OCI-M1 (cell line): Measurements from ENCODE around the gene TSPAN9.
A peak's percentile ranks its signal among the peaks of the same experiment; 100 is the strongest.

Source experiments
- DNase-seq: peaks from one replicate; lab custom pipeline; 2025; lab: John Stamatoyannopoulos, UW

TSPAN9 gene

DNA sequence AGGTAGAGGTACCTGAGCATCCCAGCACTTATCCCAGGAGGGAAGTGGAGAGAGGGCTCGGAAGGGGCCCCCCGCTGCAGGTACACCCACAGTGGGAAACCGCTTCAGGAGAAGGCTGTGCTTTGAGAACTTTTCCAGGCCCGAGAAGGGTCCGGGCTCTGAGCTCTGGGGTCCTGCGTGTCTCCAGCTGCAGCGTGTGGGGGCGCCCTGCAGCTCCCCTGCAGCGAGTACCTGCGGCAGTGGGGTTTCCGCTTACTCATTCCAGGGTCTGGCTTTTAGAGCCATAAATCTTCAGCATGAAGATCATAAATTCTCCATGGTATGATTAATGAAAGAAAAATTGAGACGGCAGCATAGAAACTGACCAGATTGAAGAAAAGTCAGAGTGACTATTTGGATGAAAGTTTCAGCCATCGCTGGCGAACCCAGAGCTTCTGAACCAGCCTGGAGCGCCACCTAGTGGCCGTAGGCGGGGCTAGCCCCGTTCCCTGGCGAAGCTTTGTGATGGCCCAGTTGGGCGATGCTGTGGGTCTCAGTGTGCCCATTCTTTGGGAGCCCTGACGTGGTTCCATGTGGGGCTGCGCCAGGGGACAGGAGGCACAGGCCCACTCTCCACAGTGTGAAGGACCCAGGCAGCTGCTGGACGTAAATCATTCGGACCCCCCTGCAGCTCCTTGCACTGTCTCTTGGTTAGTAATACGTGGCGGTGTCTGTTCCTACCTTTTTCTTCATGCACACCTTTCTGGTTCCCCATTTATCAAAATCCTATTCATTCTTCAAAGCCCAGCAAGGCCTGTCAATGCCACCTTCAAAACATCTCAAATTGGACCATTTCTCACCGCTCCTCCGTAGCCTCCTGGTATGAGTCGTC, 198.2 kb downstream of the TSPAN9 start:
- peak; percentile 79 for DNase-seq

DNA sequence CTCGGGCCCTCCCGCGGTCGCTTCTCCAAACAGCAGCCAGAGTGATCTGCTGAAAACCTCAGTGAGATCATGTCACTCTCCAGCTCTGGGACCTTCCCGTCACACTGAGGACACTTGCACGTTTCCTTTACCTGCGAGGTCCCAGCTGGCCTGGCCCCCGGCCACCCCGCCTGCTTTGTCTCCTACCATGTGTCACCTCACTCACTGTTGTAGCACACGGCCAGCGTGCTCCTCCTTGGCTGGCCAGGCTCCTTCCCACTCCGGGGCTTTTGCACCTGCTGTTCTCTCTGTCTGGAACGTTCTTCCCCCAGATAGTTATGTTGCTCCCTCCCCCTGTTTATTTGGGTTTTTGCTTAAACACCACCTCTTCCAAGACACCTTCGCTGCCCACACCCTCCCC, 199.0 kb downstream of the TSPAN9 start:
- DNase-seq, result no peak

DNA sequence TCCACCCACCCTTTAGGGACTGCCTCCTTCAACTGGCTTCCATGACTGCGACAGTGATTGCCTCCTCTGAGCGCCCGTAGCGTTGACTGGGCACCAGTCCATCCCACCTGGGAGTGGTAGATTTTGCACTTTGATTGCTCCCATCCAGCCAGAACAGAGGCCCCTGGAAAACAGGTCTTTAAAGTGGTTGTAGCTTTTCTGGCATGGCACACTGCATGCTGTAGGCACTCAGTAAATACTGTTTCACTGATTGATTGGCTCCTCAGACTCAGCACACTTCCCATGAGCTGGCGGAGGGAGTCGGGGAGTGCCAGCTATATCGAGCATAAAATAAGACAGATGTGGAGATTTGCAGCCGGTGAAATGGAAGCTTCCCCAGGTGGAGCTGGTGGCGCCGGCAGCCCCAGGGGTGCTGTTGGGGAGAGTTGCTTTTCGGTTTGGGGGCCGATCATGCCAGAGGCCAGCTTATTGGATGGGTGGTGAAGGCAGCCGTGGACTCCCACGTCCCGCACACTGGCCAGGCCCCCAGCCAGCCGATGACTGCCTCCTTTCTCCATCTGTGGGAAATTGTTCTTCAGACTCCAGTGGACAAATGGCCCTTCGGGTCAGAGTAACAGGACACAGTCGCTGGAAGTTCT, 200.2 kb downstream of the TSPAN9 start:
- DNase-seq, result no peak

DNA sequence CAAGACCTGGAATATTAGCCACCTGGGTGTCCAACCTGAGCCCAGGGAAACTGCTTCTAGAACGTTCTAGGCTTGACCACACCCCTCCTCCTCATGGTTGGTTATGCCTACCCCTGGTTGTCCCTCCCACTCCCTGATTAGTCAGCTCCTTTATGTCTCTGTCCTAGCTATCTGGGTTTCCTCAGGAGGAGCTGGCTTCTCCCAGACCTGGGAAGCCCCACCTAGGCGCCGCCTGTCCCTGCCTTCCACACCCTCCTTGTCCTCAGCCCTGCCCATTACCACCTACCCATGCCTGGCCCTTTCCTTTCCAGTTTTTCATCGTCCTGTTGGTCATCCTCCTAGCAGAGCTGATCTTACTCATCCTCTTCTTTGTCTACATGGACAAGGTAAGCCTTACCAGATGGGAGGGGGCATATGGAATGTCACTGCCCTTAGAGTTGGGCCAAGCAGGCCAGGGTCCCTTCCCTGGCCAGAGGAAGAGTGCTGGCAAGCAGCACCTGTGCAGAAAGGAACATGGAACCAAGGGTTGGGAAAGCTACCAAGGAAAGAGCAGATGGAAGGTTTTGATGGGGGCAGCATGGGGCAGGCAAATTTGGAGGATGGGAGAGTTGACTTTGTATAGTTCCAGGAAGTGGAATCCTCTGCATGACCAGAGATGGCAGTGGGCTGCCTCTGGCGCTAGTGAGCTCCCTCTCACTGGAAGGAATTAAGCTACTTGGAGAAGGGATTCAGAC, 201.7 kb downstream of the TSPAN9 start:
- DNase-seq, result no peak

DNA sequence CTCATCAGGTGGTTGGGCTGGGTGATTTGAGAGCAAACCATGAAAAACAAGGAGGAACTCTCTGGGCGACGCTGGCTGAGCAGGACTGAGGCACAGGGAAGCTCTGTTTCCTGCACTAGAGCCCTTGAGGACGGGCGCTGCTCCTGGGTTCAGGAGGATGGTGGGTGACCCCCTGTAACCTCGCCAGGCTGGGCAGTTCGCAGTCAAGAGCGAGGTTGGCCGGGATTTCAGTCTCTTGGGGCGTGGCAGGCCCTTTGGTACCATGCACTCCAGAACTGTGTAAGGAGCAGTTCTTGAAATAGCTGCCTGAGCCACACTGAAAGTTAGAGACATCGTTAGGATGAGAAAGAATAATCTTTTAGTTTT, 202.2 kb downstream of the TSPAN9 start:
- DNase-seq, result no peak

DNA sequence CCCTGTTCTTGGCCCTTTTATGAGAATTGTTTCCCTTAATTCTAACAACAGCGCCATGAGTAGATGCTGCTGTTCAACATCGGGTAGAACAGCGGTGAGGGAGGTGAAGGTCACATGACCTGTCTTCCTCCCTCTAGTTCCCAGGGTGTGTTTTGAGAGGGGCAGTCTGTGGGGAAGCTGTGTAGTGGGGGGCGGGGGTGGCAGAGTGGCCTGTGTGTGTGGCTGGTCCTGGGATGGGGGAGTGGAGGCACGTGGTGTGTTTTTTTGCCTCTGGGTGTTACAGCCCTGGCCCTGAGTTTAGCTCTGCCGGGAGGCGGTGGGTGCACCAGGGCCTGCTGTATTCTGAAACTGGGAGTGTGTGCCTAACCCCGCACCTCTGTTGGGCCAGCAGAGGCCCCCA, 202.7 kb downstream of the TSPAN9 start:
- DNase-seq, result no peak

DNA sequence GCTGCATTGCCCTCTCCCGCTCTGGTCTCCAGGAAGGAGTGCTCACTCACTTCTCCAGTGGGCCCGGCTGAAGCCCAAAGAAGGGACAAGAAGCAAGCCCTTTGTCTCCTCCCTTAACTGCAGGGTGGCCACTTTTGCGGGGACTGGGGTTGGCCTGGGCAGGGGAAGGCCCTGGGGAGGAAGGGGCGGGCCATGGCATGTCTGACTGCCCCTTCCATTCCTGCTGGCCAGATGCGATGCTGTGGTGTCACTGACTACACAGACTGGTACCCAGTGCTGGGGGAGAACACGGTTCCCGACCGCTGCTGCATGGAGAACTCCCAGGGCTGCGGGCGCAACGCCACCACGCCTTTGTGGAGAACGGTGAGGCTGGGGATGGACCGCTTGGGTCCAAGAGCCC, 203.8 kb downstream of the TSPAN9 start:
- no peak for DNase-seq

DNA sequence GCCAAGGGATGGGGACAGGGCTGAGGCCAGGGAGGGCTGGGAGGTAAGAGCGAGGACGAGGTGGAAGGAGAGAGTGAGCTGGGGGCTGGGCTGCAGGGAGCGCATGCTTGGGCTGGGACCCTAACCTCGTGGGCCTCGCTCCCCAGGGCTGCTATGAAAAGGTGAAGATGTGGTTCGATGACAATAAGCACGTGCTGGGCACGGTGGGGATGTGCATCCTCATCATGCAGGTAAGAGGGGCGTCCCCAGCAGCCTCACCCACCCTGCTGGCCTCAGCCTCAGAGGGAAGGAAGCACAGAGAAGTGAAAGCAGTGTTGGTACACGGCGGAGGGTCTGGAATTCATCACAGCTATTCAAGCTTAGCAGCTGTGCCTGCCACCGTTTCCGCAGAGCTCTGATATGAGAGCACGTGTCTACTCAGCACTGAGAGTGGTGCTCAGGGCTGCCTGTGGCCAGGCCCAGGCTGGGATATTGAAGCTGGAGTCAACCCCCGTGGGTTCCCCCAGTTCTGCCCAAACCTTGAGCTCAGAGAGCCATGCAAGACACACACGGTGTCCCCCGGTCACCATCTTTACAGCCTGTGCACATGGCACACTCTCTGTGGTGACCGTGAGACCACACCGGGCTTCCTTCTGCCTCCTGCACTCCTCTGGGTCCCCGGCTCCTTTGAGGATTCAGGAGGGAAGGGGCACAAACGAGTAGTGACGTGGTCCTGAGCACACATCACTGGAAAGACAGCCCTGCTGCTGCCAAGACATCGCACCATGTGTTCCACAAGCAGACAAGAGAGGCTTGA, 204.6 kb downstream of the TSPAN9 start:
- no peak for DNase-seq

DNA sequence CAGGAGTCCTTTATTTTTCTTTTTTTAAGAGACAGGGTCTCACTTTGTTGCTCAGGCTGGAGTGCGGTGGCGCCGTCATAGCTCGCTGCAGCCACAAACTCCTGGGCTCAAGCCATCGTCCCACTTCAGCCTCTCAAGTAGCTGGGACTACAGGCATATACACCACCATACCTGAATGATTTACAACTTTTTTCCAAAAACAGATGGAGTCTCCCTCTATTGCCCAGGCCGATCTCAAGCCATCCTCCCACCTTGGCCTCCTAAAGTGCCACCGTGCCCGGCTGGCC, 205.1 kb downstream of the TSPAN9 start:
- no peak for DNase-seq

DNA sequence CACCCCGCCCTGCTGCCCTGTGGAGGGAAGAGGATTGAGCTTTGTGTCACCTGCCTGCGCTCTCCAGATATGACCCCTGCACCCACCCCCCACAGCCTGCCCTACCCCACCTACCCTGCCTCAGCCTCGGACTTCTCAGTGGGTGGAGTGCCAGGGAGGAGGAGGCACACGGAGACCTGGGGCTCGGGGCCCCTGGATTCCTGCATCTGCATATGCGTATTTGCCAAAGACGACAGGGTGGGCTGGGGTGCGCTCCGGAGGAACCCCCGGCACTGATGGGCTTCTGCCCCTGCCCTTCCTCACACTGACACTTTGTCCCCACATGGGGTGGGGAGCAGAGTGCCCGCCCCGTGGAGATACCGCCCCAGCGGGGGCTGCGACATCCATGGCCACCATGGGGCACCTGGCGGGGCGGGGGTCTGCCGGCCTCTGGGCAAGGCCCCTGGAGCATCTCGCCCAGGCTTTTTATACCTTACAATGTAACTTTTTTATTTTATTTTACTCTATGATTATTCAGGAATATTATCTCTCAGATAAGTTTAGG, 206.0 kb downstream of the TSPAN9 start:
- no peak for DNase-seq

DNA sequence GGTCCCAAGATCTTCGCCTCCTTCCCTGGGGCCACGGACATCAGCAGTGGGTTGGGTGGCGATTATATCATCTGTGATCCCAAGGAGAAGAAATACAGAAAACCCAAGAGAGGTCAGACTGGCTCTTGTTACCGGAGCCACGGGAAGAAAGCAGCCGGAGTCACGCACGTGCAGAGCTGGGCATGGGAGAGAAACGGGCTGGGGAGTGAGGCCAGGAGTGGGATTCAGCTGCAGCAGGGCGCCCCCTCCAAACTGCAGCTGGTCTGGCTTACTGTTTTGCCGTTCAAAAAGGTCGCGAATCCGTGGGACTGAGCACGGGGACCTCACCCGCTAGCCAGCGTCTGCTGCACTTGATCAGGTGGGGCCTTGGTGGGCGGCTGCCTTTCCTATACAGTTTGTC, 207.2 kb downstream of the TSPAN9 start:
- DNase-seq, result no peak

DNA sequence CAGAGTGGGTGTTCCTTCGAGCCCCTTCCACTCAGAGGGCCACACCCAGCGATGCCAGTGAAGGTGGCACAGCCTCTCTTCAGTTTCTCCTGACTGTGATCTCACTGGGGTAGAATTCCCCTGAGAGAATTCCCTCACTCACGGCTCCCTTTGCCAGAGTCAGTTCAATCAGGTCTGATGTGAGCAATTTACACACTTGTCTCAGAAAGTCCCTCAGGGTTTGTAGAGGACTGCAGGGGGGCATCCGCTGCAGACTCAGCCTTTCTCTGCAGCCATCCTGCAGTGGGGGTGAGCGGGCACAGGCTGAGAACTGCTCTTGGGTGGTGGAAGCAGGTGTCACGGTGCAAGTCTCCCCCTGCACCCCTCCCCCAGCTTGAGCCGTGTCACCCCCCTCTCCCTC, 208.4 kb downstream of the TSPAN9 start:
- DNase-seq, result no peak

DNA sequence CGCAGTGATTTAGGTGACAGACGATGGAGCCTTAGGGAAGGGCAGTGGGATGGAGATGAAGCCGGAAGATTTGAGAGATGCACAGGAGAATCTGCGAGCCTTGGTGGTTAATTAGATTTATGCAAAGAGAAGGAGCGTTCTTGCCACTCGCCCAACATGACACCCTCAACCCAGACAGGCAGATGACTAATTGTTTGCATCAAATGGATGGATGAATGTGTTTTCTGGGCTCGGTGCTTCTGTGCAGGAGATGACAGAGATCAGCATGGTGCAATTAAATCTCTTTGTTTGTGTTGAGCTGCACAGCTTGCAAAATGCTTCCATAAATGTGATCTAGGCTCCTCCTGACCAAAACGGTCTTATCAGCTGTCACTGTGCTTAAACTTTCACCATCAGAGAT, 211.5 kb downstream of the TSPAN9 start:
- no peak for DNase-seq

DNA sequence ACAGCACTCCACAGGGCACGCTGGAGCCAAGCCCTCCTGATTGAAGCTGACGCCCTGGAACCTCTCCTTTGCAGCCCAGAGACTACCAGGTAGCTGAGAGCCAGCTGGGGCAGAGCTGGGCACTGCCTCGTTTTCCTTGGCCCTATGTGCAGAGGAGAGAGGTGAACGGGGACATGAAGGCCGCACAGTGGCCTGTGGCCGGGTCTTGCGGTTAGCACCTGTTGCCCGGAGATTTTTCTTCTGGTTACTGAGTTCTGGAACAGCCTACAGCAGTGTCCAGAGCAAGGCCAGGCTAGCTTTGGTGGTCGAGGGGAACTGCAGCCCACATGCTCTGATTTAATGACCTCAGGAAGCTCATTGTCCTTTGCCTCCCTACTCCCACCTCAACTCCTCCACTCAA, 212.5 kb downstream of the TSPAN9 start:
- DNase-seq, result no peak

DNA sequence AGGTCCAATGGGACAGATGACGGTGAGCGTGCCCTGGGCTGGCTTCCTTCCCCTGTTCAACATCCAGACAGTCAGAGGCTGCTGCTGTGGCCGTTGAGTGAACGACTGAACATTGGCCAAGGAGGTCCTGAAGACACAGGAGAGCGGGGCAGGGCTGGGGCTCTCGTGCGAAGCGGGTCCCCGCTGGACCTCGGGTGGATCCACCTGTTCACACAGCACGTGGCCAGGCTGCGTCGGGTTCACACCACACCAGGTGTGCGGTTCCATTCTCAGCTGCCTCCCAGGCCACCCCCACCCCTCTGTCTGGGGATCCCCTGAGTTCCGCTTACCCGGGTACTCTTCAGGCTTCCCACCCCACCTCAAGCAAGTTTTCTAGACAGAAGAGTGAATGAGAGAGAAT, 214.8 kb downstream of the TSPAN9 start:
- DNase-seq, result no peak

DNA sequence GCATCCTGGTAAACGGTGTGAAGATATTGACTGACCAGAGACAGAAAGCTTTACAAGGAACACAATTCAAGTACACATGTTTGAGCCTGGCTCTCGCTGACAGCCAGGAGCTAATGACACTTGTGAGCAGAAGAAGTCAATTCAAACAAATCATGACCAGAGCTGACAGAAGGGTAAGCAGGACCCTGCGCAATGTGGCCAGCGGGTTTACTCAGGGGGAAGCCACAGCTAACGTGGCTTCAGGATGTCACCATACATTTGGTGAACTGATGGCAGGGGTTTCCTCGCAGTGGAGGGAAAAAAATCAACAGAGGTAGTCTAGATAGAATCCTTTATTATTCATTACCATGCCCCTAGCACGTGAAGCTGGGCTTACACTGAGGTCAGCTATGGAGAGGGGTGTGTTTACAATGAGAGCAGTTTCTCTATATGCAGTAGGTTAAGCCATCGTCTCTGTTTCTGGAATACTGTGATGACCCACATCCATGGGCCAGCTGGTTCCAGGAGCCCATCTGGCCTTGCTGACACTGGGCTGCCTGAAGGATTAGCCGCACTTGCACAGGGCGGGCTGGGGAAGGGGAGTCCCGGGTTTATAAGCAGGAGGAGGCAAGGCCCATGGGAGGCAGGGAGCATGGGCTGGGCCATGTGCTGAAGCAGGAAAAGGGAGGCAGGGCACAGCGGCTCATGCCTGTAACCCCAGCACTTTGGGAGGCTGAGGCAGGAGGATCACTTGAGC, 215.7 kb downstream of the TSPAN9 start:
- DNase-seq, result no peak

DNA sequence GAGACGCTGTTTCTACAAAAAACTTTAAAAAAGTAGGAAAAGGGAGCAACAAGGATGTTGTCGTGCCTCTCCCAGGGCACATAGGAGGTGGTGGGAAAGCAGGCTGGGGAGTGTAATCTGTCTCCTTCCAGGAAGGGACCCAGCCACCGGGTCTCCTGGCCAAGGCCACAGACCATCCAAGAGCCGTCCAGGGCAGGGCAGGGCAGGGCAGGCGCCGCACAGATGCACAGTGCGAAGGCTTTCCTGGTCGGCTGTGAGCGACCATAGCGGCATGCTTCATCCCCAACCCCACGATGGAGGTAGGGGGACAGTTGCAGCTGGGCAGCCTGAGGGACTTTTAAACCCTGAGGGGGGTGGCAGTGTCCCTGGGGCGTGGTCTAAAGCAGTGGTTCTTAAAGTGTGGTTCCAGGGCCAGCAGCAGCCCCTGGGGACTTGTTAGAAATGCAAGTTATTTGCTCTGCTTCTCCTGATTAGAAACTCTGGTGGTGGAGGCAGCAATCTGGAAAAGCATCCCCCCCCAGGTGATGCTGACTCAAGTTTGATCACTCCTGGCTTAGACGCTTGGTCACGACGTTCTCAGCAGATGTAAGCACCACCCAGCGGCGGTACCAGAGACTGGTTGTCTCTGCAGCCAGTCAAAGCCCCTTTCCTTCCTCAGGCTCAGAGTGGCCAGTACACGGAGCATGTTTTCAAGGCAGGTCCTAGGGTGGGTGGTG, 216.4 kb downstream of the TSPAN9 start:
- no peak for DNase-seq

DNA sequence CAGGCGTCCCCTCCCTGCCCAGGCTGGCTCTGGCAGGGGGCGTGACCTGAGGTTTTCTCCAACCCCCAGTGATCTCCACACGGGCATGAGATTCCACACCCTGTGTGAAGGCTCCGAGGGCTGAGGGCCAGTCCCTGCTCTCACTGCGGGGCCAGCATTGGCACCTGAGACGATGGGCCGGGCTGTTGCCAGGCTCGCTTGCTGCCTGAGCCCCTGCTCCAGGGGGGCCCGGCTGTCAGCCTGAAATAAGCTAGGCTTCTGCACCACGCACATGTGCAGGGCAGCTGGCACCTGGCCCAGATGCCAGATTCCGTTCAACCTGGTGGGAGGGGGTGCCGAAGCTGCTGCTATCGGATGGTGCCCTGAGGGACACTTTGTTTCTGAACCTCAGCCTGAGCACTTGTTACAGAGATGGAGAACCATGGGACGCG, 217.3 kb downstream of the TSPAN9 start:
- no peak for DNase-seq

DNA sequence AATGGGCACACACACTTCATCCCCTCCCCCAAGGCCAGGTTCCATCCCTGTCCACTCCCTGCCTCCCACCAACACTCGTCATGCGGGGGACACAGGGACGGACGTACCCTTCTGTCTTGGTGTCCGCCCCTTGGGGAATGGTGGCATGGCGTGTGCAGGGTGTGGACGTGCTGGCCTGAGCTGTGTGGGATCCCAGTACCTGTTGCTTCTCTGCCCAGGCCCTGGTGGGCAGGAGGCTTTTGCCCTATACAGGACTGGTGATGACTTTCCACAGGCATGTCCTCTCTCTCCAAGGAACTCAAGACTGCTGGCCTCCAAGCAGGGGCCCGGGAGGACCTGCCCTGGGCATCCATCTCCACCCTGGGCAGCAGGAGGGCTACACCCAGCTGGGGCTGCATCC, 218.0 kb downstream of the TSPAN9 start:
- no peak for DNase-seq

DNA sequence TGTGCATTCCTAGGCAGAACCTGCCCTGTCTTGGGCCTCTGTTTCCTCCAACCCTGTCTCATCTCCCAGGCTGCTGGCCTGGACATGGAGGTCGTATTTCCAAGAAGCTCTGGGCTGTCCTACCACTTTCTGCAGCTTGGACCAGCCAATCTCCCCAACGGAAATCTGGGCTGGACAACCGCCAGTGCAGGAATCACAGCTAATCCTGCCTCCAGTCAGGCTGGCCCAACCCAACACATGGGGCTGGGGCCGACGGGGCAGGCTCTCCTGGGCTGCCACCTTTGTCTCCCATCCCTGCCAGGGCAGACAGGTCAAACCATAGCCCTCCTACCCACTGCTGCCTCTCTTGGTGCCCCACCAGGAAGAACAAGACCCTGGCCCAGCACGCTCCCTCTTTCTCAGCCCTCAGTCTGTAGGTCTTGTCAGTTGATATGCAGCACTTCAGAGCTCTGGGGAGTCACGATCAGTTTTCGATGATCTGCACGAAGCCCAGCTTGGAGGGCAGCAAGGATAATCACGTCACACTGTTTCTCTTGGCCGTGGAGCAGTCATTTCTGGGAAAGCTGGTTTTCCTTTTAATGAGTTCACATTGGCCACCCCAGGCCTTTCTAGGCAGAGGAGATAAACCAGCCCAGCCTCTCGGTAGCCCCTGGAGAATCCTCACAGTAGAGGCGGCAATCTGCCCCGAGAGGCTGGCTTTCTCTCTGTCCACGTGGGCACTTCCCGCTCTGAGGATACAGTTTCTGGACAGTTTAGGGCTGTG, 218.6 kb downstream of the TSPAN9 start:
- no peak for DNase-seq
